GM12865 (cell line): ENCODE data around the gene L1CAM.

Source experiments
- DNase-seq: peaks from one replicate; pipeline ENCODE4 v3.0.0; 2010; ENCODE audit warnings: low read depth
- H3K4me3 ChIP-seq: 2 replicates; pipeline ENCODE4 v1.5.1; 2011; ENCODE audit warnings: mild to moderate bottlenecking, low read depth, low read length, control low read depth
- CTCF ChIP-seq: IDR thresholded peaks from 2 replicates; pipeline ENCODE4 v1.5.1; 2011; ENCODE audit warnings: low read length, control low read depth, low read depth, inconsistent platforms; ENCODE audit not compliant: insufficient read depth; ENCODE audit errors: missing control alignments

L1CAM gene

GRCh38 chrX:153875391-153876111, 10.4 kb downstream of the L1CAM start:
- H3K4me3 ChIP-seq = no peak overlapping the region
- no peak for TF ChIP-seq CTCF
- DNase-seq = peak; percentile 32

GRCh38 chrX:153874366-153875125, 11.4 kb downstream of the L1CAM start:
- DNase-seq = no peak
- no peak for TF ChIP-seq CTCF

GRCh38 chrX:153874085-153874365, 11.9 kb downstream of the L1CAM start:
- no peak for DNase-seq
- H3K4me3 ChIP-seq = no peak overlapping the region
- TF ChIP-seq CTCF = no peak

More at GRCh38 chrX:153874366-153875125, 11.4 kb downstream of the L1CAM start:
- no peak overlapping the region for H3K4me3 ChIP-seq

DNA sequence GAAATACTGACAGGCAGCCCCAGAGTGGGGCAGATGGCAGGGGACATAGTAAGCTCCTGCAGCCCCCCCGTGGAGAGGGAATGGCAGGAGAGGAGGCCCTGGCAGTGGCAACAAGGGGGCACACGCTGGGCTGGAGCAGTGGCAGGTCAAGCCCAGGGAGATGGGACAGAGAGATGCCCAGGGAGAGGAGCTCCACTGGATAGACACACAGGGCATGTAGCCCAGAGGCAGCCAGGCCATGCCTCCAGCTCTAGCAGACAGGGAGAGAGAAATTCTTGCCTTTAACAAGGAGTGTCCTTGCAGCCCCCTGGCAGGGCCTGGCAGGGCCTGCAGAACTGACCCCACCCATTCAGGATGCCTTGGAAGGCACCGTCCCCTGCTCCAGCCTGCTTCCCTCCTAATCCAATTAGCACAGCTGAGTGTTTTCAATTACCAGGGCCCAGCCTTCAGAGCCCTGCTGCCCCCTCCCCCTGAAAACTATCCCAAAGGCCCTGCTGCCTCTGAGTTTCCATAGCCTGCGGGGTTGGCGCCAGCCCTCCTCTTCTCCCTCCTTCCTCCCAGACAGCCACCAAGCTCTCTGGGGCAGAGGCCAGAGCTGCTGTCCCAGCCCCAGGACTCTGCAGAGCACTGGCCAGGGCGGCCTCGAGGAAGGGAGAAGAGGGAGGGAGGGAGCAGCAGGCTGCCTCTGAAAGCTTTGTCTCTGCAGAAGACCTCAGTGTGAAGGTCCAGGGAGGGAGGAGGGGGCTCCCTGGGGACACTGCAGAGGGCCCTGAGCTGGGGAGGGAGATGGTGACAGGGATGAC, 12.5 kb downstream of the L1CAM start:
- no peak for DNase-seq

GRCh38 chrX:153871946-153872878, 13.8 kb downstream of the L1CAM start:
- TF ChIP-seq CTCF = no peak
- H3K4me3 ChIP-seq = no peak overlapping the region
- no peak for DNase-seq

More for the DNA sequence above, 12.5 kb downstream of the L1CAM start:
- no peak overlapping the region for H3K4me3 ChIP-seq
- no peak for TF ChIP-seq CTCF

DNA sequence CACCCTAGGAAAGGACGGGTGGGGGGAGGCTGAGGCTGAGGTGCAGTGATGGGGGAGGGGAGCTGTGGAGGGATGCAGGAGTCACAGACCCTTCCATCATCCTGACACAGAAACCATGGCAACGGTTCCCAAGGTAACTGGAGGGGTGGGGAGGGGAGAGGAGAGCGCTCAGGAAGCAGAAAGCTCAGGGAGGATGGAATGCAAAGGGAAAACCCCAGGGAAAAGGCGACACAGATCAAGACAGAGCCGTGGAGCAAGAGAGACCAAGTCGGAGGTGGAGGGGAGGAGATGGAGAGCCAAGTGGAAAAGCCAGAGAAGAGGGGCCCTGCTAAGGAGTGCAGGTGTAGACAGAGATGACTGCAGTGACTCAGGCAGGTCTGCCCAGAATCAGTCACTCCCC, 14.5 kb downstream of the L1CAM start:
- no peak overlapping the region for H3K4me3 ChIP-seq
- TF ChIP-seq CTCF = no peak
- DNase-seq = no peak
